B cell (primary cell): ENCODE measurements around the gene POU2F2. TPM values are rescaled to one million over a fixed set of nuclear protein-coding genes. Genes with fewer than 3 reads are reported as not detected.

Experiments
- ATAC-seq: fragments of 200-7000 bp; cut with Tn5 transposase; one replicate; pipeline ENCODE4 v1.10.0; 2021; ENCODE audit warnings: low read depth, mild to moderate bottlenecking, moderate number of reproducible peaks, moderate library complexity
- CTCF ChIA-PET: fragments of 350-600 bp; sonication (Branson Sonifier 250); formaldehyde crosslinking; loops from one replicate; lab custom pipeline; 2021; ENCODE audit warnings: antibody characterized with exemption, inconsistent platforms; lab: Charles Lee
- POLR2A ChIA-PET: fragments of 350-600 bp; sonication (Branson Sonifier 250); formaldehyde crosslinking; loops from one replicate; lab custom pipeline; 2021; ENCODE audit warnings: antibody characterized with exemption; lab: Charles Lee
- DNase-seq: peaks from one replicate; pipeline ENCODE4 v3.0.0; 2013
- H2AFZ ChIP-seq: 2 replicates; pipeline ENCODE4 v1.6.1; 2012; ENCODE audit warnings: mild to moderate bottlenecking, low read depth, low read length; ENCODE audit not compliant: insufficient read depth, poor library complexity, severe bottlenecking
- H3K27ac ChIP-seq, 2 donors: 1 replicate in 1 of 2; 2 replicates in 1 of 2; pipeline ENCODE4 v1.5.1; 2012 to 2013; ENCODE audit warnings: low read length in 2 of 2, mild to moderate bottlenecking in 2 of 2, moderate library complexity in 1 of 2
- H3K27me3 ChIP-seq, 4 experiments: fragments of 200-600 bp in 1 of 4; sonication (generic) in 1 of 4; replicated peaks in 1 of 4; 1 replicate in 2 of 4; 2 replicates in 2 of 4; pipeline versions ENCODE4 v1.6.1 to v1.7.0; 2013 to 2016; ENCODE audit warnings: low read length in 3 of 4, mild to moderate bottlenecking in 2 of 4, mixed read lengths in 1 of 4, moderate library complexity in 1 of 4; ENCODE audit not compliant: insufficient read depth in 4 of 4, control insufficient read depth in 3 of 4; ENCODE audit errors: control extremely low read depth in 1 of 4
- H3K36me3 ChIP-seq, 2 experiments: replicated peaks in 1 of 2; 1 replicate in 1 of 2; 2 replicates in 1 of 2; pipeline versions ENCODE4 v1.6.1 to v1.7.1; 2013; ENCODE audit warnings: low read length in 1 of 2; ENCODE audit not compliant: insufficient read depth in 2 of 2, control insufficient read depth in 1 of 2; ENCODE audit errors: control extremely low read depth in 1 of 2, extremely low read depth in 1 of 2
- H3K4me1 ChIP-seq, 2 donors: fragments of 200-600 bp in 1 of 2; sonication (generic) in 1 of 2; 1 replicate in 1 of 2; 2 replicates in 1 of 2; pipeline versions ENCODE4 v1.5.1 to v1.6.1; 2013 to 2017; ENCODE audit warnings: low read length in 2 of 2; ENCODE audit not compliant: control insufficient read depth in 2 of 2, insufficient read depth in 2 of 2
- H3K4me2 ChIP-seq: replicated peaks from 2 replicates; pipeline ENCODE3; 2012; ENCODE audit warnings: mild to moderate bottlenecking, low read depth, low read length; ENCODE audit not compliant: poor library complexity, severe bottlenecking
- H3K4me3 ChIP-seq, 5 experiments: fragments of 200-600 bp in 1 of 5; sonication (generic) in 1 of 5; 1 replicate in 3 of 5; 2 replicates in 2 of 5; pipeline versions ENCODE4 v1.5.1 to v1.7.0; 2011 to 2016; ENCODE audit warnings: low read length in 4 of 5, mild to moderate bottlenecking in 4 of 5, low read depth in 2 of 5, control low read depth in 1 of 5, moderate library complexity in 1 of 5; ENCODE audit not compliant: insufficient read depth in 1 of 5; ENCODE audit errors: control extremely low read depth in 1 of 5, extremely low read depth in 1 of 5
- H3K79me2 ChIP-seq: fragments of 200-600 bp; sonication (generic); one replicate; pipeline ENCODE4 v1.6.0; 2016; ENCODE audit warnings: low read length; ENCODE audit not compliant: control insufficient read depth, insufficient read depth
- H3K9ac ChIP-seq: fragments of 200-600 bp; sonication (generic); 2 replicates; pipeline ENCODE4 v1.6.1; 2017; ENCODE audit warnings: mild to moderate bottlenecking, low read length, moderate library complexity
- H3K9me3 ChIP-seq, 3 donors: one replicate each; pipeline versions ENCODE4 v1.6.1 to v1.7.1; 2013; ENCODE audit warnings: low read length in 2 of 3; ENCODE audit not compliant: control insufficient read depth in 2 of 3, insufficient read depth in 1 of 3; ENCODE audit errors: control extremely low read depth in 1 of 3
- H4K20me1 ChIP-seq: 2 replicates; pipeline ENCODE4 v1.6.0; 2012; ENCODE audit warnings: mild to moderate bottlenecking, low read length; ENCODE audit not compliant: insufficient read depth, control insufficient read depth, poor library complexity, severe bottlenecking
- H3K27ac Mint-ChIP-seq: one replicate; pipeline ENCODE4 v1.8.0; 2021; ENCODE audit warnings: mixed read lengths
- H3K27me3 Mint-ChIP-seq: one replicate; pipeline ENCODE4 v1.8.0; 2021; ENCODE audit warnings: mixed read lengths
- H3K4me1 Mint-ChIP-seq: one replicate; pipeline ENCODE4 v1.8.0; 2021; ENCODE audit warnings: mixed read lengths
- H3K4me3 Mint-ChIP-seq: one replicate; pipeline ENCODE4 v1.8.0; 2021; ENCODE audit warnings: mixed read lengths
- H3K9me3 Mint-ChIP-seq: one replicate; pipeline ENCODE4 v1.8.0; 2022; ENCODE audit warnings: mixed read lengths; ENCODE audit not compliant: insufficient read depth
- EZH2 ChIP-seq: IDR thresholded peaks from 2 replicates; pipeline ENCODE4 v1.6.1; 2012; ENCODE audit warnings: borderline replicate concordance, low read depth, mild to moderate bottlenecking, moderate library complexity, low read length; ENCODE audit not compliant: insufficient read depth, poor library complexity, severe bottlenecking
- WGBS: methylation state at CpG from one replicate; pipeline ENCODE4 v1.1.5; 2013; ENCODE audit warnings: missing lambda C conversion rate; ENCODE audit not compliant: insufficient coverage; 5-methylcytosine and 5-hydroxymethylcytosine counted together
- intact Hi-C: fragments of 100-400 bp; cut with micrococcal nuclease; formaldehyde crosslinking; loops from one replicate; pipeline ENCODE4 v1.10.0; 2022
- polyA plus RNA-seq: library from polyadenylated mRNA; depleted of rRNA; stranded (reverse); fragments of >200 nt; gene quantifications from 2 replicates; pipeline ENCODE4 v1.2.3, GENCODE V29; 2012
- total RNA-seq, 2 donors: library from RNA; stranded (reverse); fragments of 120-200 nt in 1 of 2; gene quantifications; 1 replicate in 1 of 2; 2 replicates in 1 of 2; pipeline versions ENCODE4 v1.2.3 to v1.2.4, GENCODE V29; 2013 to 2022
- TF ChIP-seq, protein P1 (sequence below): fragments of 200-600 bp; IDR thresholded peaks from one replicate; pipeline ENCODE4 v1.8.0; 2022; ENCODE audit warnings: antibody characterized with exemption, mild to moderate bottlenecking

POU2F2 gene
- total and polyA plus RNA-seq, 2 donors (not counting 1 experiment from before 2014, with no cell fraction given), result 152 to 170 TPM

DNA sequence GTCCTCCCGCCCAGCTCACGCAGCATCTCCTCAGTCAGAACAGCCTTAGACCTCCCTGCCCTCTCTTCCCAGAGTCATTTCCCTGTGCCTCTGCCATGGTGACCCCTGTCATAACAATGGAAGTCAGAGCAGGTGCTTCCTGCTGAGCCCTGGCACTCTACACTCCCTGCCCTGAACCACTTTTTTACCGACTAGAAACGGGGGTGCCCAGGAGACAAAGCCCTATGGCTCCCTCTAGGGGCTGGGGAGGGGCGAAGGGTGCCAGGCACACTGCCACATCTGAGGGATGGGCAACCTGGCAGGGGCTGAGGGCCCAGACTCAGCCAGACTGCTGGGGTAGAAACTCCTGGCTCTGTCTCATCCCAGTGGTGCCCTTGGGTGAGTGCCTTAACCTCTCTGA is 39.9 kb downstream of the POU2F2 start:
- ATAC-seq (peak; percentile 64), DNase-seq (peak; percentile 67)
- Mint-ChIP-seq H3K4me1 (peaks cover 39% of the 10 kb centered on the region), H3K4me3 (no peak overlapping the region), H3K9me3 (no peaks in the 10 kb centered on the region), H3K27ac (peak overlapping the region; percentile 89), H3K27me3 (no peaks in the 10 kb centered on the region)
- ChIA-PET POLR2A (no interaction called here), CTCF (interaction anchor here (2.1 kb wide), 1 partner anchor 16 kb away, joined by 9 read pairs; no protein-coding TSS in a partner anchor)
- H3K27ac ChIP-seq, result peak overlapping the region in 1 of 2 donors; percentile 78
- no peak overlapping the region for H3K9ac ChIP-seq
- H3K9me3 ChIP-seq, result no peaks in the 10 kb centered on the region
- peaks cover 72% of the 10 kb centered on the region for H4K20me1 ChIP-seq
- H3K27me3 ChIP-seq, result no peaks in the 10 kb centered on the region
- peaks cover 18% of the 10 kb centered on the region for H3K79me2 ChIP-seq
- intact Hi-C loops, result no loop called here
- no peak overlapping the region for H2AFZ ChIP-seq
- peaks cover 1 to 58% of the 10 kb centered on the region in 2 experiments for H3K36me3 ChIP-seq
- H3K4me1 ChIP-seq, result peaks cover 12 to 46% of the 10 kb centered on the region in 2 donors
- TF ChIP-seq, protein P1, sequence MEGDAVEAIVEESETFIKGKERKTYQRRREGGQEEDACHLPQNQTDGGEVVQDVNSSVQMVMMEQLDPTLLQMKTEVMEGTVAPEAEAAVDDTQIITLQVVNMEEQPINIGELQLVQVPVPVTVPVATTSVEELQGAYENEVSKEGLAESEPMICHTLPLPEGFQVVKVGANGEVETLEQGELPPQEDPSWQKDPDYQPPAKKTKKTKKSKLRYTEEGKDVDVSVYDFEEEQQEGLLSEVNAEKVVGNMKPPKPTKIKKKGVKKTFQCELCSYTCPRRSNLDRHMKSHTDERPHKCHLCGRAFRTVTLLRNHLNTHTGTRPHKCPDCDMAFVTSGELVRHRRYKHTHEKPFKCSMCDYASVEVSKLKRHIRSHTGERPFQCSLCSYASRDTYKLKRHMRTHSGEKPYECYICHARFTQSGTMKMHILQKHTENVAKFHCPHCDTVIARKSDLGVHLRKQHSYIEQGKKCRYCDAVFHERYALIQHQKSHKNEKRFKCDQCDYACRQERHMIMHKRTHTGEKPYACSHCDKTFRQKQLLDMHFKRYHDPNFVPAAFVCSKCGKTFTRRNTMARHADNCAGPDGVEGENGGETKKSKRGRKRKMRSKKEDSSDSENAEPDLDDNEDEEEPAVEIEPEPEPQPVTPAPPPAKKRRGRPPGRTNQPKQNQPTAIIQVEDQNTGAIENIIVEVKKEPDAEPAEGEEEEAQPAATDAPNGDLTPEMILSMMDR, result peak; percentile 42
- no peak for TF ChIP-seq EZH2
- WGBS, result 39% methylated on average over 3 of the region's 5 CpGs
- peak overlapping the region; percentile 25 for H3K4me2 ChIP-seq
- H3K4me3 ChIP-seq, result no peak overlapping the region

DNA sequence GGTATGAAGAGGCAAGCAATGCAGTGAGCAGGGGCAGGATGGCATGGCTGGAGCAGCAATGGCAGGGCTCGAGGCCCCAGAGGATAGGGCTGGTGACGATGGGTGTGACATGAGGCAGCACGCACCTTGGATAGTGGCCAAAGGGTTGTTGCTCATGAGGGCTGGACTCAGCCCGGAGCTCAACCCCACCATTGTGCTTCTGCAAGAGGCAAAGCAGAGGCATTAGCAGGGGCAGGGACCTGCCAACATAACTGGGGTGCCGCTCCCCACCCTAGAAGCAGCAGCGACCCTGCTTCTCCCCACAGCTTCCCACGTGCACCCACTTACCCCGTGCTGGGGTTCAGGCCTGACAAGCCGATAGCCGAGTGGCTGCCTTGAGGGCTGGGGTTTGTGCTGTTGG is 40.5 kb downstream of the POU2F2 start:
- H3K4me1 ChIP-seq, result peaks cover 12 to 46% of the 10 kb centered on the region in 2 donors
- peaks cover 66% of the 10 kb centered on the region for H4K20me1 ChIP-seq
- H3K27me3 Mint-ChIP-seq, result no peaks in the 10 kb centered on the region
- WGBS, result 66% methylated on average over 4 of the region's 10 CpGs
- no peak overlapping the region for H3K4me3 ChIP-seq
- DNase-seq (no peak), ATAC-seq (no peak)
- POLR2A ChIA-PET, result no interaction called here
- H3K36me3 ChIP-seq, result peaks cover 1 to 54% of the 10 kb centered on the region in 2 experiments
- H3K4me2 ChIP-seq, result no peak overlapping the region
- H3K4me1 Mint-ChIP-seq, result peaks cover 43% of the 10 kb centered on the region
- H3K27me3 ChIP-seq, result no peaks in the 10 kb centered on the region
- H3K9me3 Mint-ChIP-seq, result no peaks in the 10 kb centered on the region
- no peak overlapping the region for H3K4me3 Mint-ChIP-seq
- peak overlapping the region in 1 of 2 donors; percentile 78 for H3K27ac ChIP-seq
- TF ChIP-seq, protein P1, result no peak
- no peak for TF ChIP-seq EZH2
- no peak overlapping the region for H2AFZ ChIP-seq
- H3K79me2 ChIP-seq, result peaks cover 18% of the 10 kb centered on the region
- H3K9ac ChIP-seq, result no peak overlapping the region
- CTCF ChIA-PET, result interaction anchor here (2.1 kb wide), 1 partner anchor 17 kb away, joined by 9 read pairs; no protein-coding TSS in a partner anchor
- H3K9me3 ChIP-seq, result no peaks in the 10 kb centered on the region
- H3K27ac Mint-ChIP-seq, result no peak overlapping the region
- intact Hi-C loops, result no loop called here
